Stomach (tissue), 9 donors: ENCODE results near the gene TUBGCP2. TPM values are rescaled to one million over a fixed set of nuclear protein-coding genes. Genes with fewer than 3 reads are reported as not detected.
A peak's percentile ranks its signal among the peaks of the same experiment; 100 is the strongest.

Experiments used
- DNase-seq, 2 donors: peaks; one replicate each; pipeline versions ENCODE4 v3.0.0 to v3.0.0-alpha.2; 2013 to 2019
- H3K27ac ChIP-seq, 5 donors: fragments of 200-600 bp in 4 of 5; sonication (generic) in 4 of 5; one replicate each; pipeline ENCODE4 v1.5.1; 2013 to 2019; ENCODE audit warnings: mild to moderate bottlenecking in 1 of 5, moderate library complexity in 1 of 5
- H3K27me3 ChIP-seq, 3 donors: fragments of 200-600 bp; sonication (generic); one replicate each; pipeline ENCODE4 v1.5.1; 2017 to 2019; ENCODE audit warnings: mixed run types in 1 of 3
- H3K36me3 ChIP-seq, 4 donors: fragments of 200-600 bp; sonication (generic); 1 replicate in 3 of 4; 2 replicates in 1 of 4; pipeline ENCODE4 v1.5.1; 2016 to 2019
- H3K4me1 ChIP-seq, 4 donors: fragments of 200-600 bp; sonication (generic); one replicate each; pipeline ENCODE4 v1.5.1; 2016 to 2019
- H3K4me3 ChIP-seq, 4 donors: fragments of 200-600 bp; sonication (generic) in 3 of 4; one replicate each; pipeline ENCODE4 v1.5.1; 2016 to 2019; ENCODE audit warnings: mild to moderate bottlenecking in 1 of 4
- H3K9me3 ChIP-seq, 4 donors: fragments of 200-600 bp; sonication (generic); one replicate each; pipeline ENCODE4 v1.5.1; 2016 to 2019
- EP300 ChIP-seq: sonication (generic); formaldehyde crosslinking; IDR thresholded peaks from one replicate; pipeline ENCODE4 v1.6.1; 2017; ENCODE audit warnings: antibody characterized with exemption
- POLR2A ChIP-seq, 4 donors: fragments of 450-650 bp; IDR thresholded peaks; one replicate each; pipeline ENCODE4 v1.6.1; 2016; ENCODE audit warnings: antibody characterized with exemption in 4 of 4, control low read depth in 2 of 4, mild to moderate bottlenecking in 1 of 4, moderate library complexity in 1 of 4
- POLR2AphosphoS5 ChIP-seq, 3 donors: sonication (generic); formaldehyde crosslinking; IDR thresholded peaks; one replicate each; pipeline ENCODE4 v1.6.1; 2016; ENCODE audit warnings: antibody characterized with exemption in 3 of 3
- WGBS, 5 donors: extraction: QIAGEN DNeasy Blood & Tissue Kit in 3 of 5; methylation state at CpG; one replicate each; pipeline versions ENCODE4 v1.1.5 to v1.1.7; 2013 to 2018; 5-methylcytosine and 5-hydroxymethylcytosine counted together
- intact Hi-C: fragments of 100-400 bp; cut with DNase I; formaldehyde crosslinking; loops from one replicate; pipeline ENCODE4 v1.15.1; 2023; ENCODE audit warnings: low total_unique reads
- polyA plus RNA-seq, 3 donors: library from polyadenylated mRNA; stranded (reverse); fragments of 200-250 nt; gene quantifications; one replicate each; pipeline ENCODE4 v1.2.3, GENCODE V29; 2013
- total RNA-seq, 5 donors: library from RNA; depleted of rRNA; stranded (reverse); fragments of >200 nt; gene quantifications; one replicate each; pipeline versions ENCODE4 v1.1.0 to v1.2.3, GENCODE V29; 2014 to 2016
- TF ChIP-seq, protein P1 (sequence below), 7 experiments: fragments of 450-650 bp in 4 of 7; fragments of 200-600 bp in 3 of 7; sonication (generic) in 3 of 7; IDR thresholded peaks; one replicate each; pipeline ENCODE4 v1.5.1; 2016 to 2019; ENCODE audit warnings: antibody characterized with exemption in 7 of 7, control low read depth in 2 of 7, mild to moderate bottlenecking in 1 of 7
- donor health status: healthy with polysubstance abuse.
- donor health status: Bipolar disorder and iron deficiency.
- donor health status: healthy.

TUBGCP2 gene
- total and polyA plus RNA-seq, 8 donors, result 18.3 to 117 (median 47.6) TPM

DNA sequence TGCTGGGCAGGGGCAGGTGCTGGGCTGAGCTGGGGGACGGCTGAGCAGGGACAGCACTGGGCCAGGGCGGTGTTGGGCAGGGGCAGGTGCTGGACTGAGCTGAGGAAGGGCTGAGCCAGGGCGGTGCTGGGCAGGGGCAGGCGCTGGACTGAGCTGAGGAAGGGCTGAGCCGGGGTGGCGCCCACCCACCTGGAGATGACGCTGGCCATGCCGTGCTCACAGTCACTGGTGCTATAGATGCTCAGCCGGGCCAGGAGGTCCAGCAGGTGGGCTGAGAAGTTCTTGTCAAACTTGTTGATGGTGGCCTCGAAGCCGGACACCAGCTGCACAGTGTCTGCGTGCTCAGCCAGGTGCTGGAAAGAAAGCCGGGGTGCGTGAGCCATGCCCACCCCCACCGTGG is 27.6 kb downstream of the TUBGCP2 start:
- peaks cover 0 to 16% (median 7%) of the 10 kb centered on the region in 3 donors for H3K27me3 ChIP-seq
- intact Hi-C loops, result no loop called here
- no peak for DNase-seq

DNA sequence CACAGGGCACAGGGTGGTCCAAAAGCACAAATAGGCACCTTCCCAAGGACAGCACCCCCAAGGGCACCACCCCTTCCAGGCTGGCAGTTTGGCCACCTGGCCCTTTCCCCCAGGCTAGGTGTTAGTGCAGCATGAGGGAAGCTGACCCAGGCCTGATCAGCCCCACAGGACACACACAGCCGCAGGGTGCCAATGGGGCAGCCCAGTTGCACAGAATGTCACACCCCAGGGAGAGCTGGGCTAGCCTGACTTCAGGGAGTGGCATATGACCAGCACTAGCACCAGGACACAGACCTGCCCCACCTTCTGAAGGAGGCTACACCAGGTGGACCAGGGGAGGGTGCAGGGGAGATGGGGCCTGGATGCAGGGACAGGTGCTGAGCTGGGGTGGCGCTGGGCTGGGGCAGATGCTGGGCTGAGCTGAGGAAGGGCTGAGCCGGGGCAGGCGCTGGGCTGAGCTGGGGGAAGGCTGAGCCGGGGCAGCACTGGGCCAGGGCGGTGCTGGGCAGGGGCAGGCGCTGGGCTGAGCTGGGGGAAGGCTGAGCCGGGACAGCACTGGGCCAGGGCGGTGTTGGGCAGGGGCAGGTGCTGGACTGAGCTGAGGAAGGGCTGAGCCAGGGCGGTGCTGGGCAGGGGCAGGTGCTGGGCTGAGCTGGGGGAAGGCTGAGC is 28.1 kb downstream of the TUBGCP2 start:
- H3K36me3 ChIP-seq, result peaks cover 50 to 77% (median 67%) of the 10 kb centered on the region in 4 donors
- TF ChIP-seq POLR2A (IDR thresholded peaks at IDR 0.05) (no peak), EP300 (no peak), POLR2AphosphoS5 (IDR thresholded peaks at IDR 0.05) (no peak)
- TF ChIP-seq, protein P1, sequence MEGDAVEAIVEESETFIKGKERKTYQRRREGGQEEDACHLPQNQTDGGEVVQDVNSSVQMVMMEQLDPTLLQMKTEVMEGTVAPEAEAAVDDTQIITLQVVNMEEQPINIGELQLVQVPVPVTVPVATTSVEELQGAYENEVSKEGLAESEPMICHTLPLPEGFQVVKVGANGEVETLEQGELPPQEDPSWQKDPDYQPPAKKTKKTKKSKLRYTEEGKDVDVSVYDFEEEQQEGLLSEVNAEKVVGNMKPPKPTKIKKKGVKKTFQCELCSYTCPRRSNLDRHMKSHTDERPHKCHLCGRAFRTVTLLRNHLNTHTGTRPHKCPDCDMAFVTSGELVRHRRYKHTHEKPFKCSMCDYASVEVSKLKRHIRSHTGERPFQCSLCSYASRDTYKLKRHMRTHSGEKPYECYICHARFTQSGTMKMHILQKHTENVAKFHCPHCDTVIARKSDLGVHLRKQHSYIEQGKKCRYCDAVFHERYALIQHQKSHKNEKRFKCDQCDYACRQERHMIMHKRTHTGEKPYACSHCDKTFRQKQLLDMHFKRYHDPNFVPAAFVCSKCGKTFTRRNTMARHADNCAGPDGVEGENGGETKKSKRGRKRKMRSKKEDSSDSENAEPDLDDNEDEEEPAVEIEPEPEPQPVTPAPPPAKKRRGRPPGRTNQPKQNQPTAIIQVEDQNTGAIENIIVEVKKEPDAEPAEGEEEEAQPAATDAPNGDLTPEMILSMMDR (IDR thresholded peaks at IDR 0.05), result no peak
- peaks cover 38 to 50% (median 42%) of the 10 kb centered on the region in 4 donors for H3K4me1 ChIP-seq
- H3K4me3 ChIP-seq, result no peak overlapping the region
- intact Hi-C loops, result no loop called here
- peak overlapping the region in 2 of 5 donors; percentile 84 to 86 for H3K27ac ChIP-seq
- no peak for DNase-seq
- WGBS, 5 donors, result 84 to 94% (median 91%) methylated on average over 9 to 10 of the region's 10 CpGs
- H3K27me3 ChIP-seq, result peaks cover 0 to 21% (median 9%) of the 10 kb centered on the region in 3 donors
- no peaks in the 10 kb centered on the region for H3K9me3 ChIP-seq

More for the DNA sequence above, 27.6 kb downstream of the TUBGCP2 start:
- TF ChIP-seq POLR2AphosphoS5 (IDR thresholded peaks at IDR 0.05) (no peak), POLR2A (IDR thresholded peaks at IDR 0.05) (no peak), EP300 (no peak)
- TF ChIP-seq, protein P1 (IDR thresholded peaks at IDR 0.05), result no peak
- Histone ChIP-seq H3K4me1 (peaks cover 32 to 45% (median 36%) of the 10 kb centered on the region in 4 donors), H3K27ac (no peak overlapping the region), H3K9me3 (no peaks in the 10 kb centered on the region), H3K36me3 (peaks cover 54 to 82% (median 72%) of the 10 kb centered on the region in 4 donors), H3K4me3 (no peak overlapping the region)
- 91 to 96% (median 93%) methylated on average over 13 to 15 of the region's 15 CpGs for WGBS, 5 donors

DNA sequence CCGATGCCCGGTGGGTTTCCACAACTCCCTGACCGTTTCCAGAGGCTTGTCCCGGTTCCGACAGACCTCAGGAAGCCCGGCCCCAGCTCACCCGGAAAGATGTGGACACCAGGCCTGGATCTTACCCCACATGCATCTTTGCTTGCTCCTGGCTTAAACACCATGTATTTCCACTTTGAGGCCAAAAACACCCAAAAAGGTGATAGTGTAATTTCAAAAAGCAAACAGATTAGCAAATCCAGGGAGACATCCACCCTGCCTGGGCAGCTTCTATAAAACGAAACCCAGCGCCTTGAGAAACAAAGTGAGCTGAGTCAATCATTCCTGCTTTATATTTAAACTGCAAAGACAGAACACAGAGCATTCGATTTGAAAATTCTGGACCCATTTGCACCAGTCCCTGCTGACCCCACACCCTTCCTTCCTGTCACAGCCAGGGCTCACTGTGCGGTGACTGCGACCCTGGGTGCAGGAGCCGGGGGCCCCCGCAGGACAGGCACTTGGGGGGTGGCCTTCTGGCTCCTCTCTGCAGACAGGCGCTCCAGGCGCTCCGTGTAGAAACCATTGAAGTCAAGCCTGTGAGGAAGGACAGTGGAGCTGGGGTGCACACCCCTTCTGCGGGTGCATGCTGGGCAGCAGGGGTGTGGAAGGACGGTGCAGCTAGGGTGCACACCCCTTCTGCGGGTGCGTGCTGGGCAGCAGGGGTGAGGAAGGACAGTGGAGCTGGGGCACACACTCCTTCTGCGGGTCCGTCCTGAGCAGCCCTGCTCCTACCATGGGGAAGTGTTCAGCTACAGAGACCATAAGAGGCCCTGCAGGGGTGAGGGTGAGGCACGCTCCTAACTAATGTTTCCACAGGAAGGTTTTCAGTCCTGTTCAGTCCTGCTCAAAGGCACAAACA is 29.1 kb downstream of the TUBGCP2 start:
- Histone ChIP-seq H3K36me3 (peaks cover 40 to 67% (median 57%) of the 10 kb centered on the region in 4 donors), H3K4me1 (peaks cover 46 to 60% (median 51%) of the 10 kb centered on the region in 4 donors), H3K27me3 (peaks cover 0 to 31% (median 13%) of the 10 kb centered on the region in 3 donors), H3K27ac (peak overlapping the region; percentile 64 to 86 (median 72)), H3K4me3 (no peak overlapping the region), H3K9me3 (no peaks in the 10 kb centered on the region)
- no peak for DNase-seq
- TF ChIP-seq, protein P1 (IDR thresholded peaks at IDR 0.05), result no peak
- TF ChIP-seq EP300, result no peak
- no peak for TF ChIP-seq POLR2A (IDR thresholded peaks at IDR 0.05)
- TF ChIP-seq POLR2AphosphoS5 (IDR thresholded peaks at IDR 0.05), result no peak
- 77 to 82% (median 80%) methylated on average over 18 to 24 of the region's 24 CpGs for WGBS, 5 donors
- intact Hi-C loops, result no loop called here

DNA sequence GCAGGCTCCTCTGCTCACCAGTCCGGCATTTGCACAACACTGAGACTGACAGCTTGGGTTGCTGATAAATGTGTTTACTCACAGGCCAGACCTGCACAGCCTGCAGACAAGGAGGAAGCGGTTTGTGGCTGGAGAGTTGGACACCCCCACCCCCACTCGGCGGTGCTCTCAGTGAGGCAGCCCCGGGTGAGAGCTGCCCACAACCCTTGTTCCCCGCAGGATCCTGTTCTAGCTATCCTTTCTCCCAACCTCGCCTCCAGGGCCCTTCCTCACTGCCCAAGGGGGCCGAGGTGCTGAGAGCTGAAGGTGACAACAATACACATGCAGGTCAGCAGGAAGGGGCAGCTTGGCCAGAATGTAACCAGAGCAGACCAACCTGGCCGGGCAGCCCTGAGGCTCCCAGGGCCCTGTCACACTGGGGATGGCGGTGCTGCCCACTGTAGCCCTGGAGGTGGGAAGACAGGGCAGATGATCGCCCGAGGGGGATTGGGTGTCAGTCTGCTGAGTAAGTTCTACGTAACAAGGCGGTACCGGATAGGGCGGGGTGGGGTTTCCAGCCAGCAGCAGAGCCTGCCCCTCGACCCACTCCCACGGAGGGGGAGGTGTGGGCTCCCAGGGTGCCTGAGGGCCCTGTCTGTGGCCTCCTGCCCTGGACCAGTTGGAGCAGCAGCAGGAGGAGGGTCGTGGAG is 30.0 kb downstream of the TUBGCP2 start:
- H3K9me3 ChIP-seq, result no peaks in the 10 kb centered on the region
- intact Hi-C loops, result no loop called here
- H3K4me3 ChIP-seq, result peak overlapping the region in 1 of 4 donors; percentile 13
- peaks cover 32 to 59% (median 49%) of the 10 kb centered on the region in 4 donors for H3K36me3 ChIP-seq
- 15 to 46% (median 33%) methylated on average over 17 to 19 of the region's 19 CpGs for WGBS, 5 donors
- DNase-seq, result peak; percentile 82 to 92
- TF ChIP-seq, protein P1 (IDR thresholded peaks at IDR 0.05), result no peak
- no peak for TF ChIP-seq POLR2A (IDR thresholded peaks at IDR 0.05)
- peak in 2 of 3 donors; percentile 57 to 58 for TF ChIP-seq POLR2AphosphoS5 (IDR thresholded peaks at IDR 0.05)
- no peak for TF ChIP-seq EP300
- peaks cover 46 to 68% (median 54%) of the 10 kb centered on the region in 4 donors for H3K4me1 ChIP-seq
- peak overlapping the region; percentile 64 to 86 (median 72) for H3K27ac ChIP-seq
- H3K27me3 ChIP-seq, result peaks cover 0 to 40% (median 13%) of the 10 kb centered on the region in 3 donors
